K562 (cell line): ENCODE results near the gene CD52. TPM values are rescaled to one million over a fixed set of nuclear protein-coding genes. Genes with fewer than 3 reads are reported as not detected.
A peak's percentile ranks its signal among the peaks of the same experiment; 100 is the strongest.

Experiments used
- ARNT ChIP-seq, 2 experiments: fragments of 450-650 bp; IDR thresholded peaks; 2 replicates each; pipeline ENCODE4 v1.6.1; 2016; ENCODE audit warnings: mild to moderate bottlenecking in 1 of 2
- CAMTA2 ChIP-seq: fragments of 250-450 bp; sonication (Bioruptor Pico); conservative IDR thresholded peaks from 2 replicates; pipeline ENCODE4 v1.5.1; 2022
- DIDO1 ChIP-seq: fragments of 450-650 bp; IDR thresholded peaks from 2 replicates; pipeline ENCODE4 v1.6.1; 2016; ENCODE audit warnings: low read depth, missing biosample characterization, missing genetic modification characterization
- EP400 ChIP-seq: fragments of 450-650 bp; IDR thresholded peaks from 2 replicates; pipeline ENCODE4 v1.6.1; 2017; ENCODE audit warnings: antibody characterized with exemption, mild to moderate bottlenecking, moderate library complexity
- NBN ChIP-seq: fragments of 450-650 bp; IDR thresholded peaks from 2 replicates; pipeline ENCODE4 v1.6.1; 2016; ENCODE audit warnings: low read depth, mild to moderate bottlenecking
- NCOA6 ChIP-seq: fragments of 450-650 bp; IDR thresholded peaks from 2 replicates; pipeline ENCODE4 v1.6.1; 2017; ENCODE audit warnings: mild to moderate bottlenecking
- POLR2H ChIP-seq: IDR thresholded peaks from 2 replicates; pipeline ENCODE4 v1.6.1; 2016; ENCODE audit warnings: missing genetic modification characterization, low read depth, mild to moderate bottlenecking, control low read depth, missing compliant biosample characterization, moderate library complexity
- ZNF584 ChIP-seq: fragments of 200-800 bp; sonication (Bioruptor generic); IDR thresholded peaks from 2 replicates; pipeline ENCODE4 v1.6.1; 2016; ENCODE audit warnings: low read depth, mild to moderate bottlenecking, missing genetic modification characterization, missing compliant biosample characterization
- ZNF830 ChIP-seq: fragments of 250-450 bp; sonication (Bioruptor Pico); IDR thresholded peaks from 2 replicates; pipeline ENCODE4 v1.5.0; 2021; ENCODE audit warnings: mild to moderate bottlenecking
- polyA plus RNA-seq, 8 experiments: library from polyadenylated mRNA; depleted of rRNA in 4 of 8; stranded (reverse) in 5 of 8; unstranded in 3 of 8; fragments of >200 nt; fragmentation: Nextera tagmentation in 2 of 8; fragmentation: Illumina TruSeq in 1 of 8; extraction: Ambion mirVana in 2 of 8; extraction: Trizol in 1 of 8; gene quantifications; 2 replicates each; pipeline versions ENCODE4 v1.2.1 to v1.2.3, GENCODE V29; 2011 to 2014; ENCODE audit warnings: inconsistent platforms in 1 of 8, missing spikeins in 1 of 8
- total RNA-seq, 7 experiments: library from RNA; depleted of rRNA in 6 of 7; stranded (reverse); fragments of >200 nt in 6 of 7; fragmentation: Illumina TruSeq in 2 of 7; extraction: Trizol in 2 of 7; gene quantifications; 2 replicates each; pipeline versions ENCODE4 v1.2.1 to v1.2.3, GENCODE V29; 2011 to 2021; ENCODE audit warnings: low replicate concordance in 1 of 7
- TF ChIP-seq, protein P1 (sequence below), 3 experiments: fragments of 200-800 bp in 1 of 3; sonication (Bioruptor generic) in 1 of 3; sonication (generic) in 1 of 3; formaldehyde crosslinking in 1 of 3; IDR thresholded peaks; 2 replicates each; pipeline versions ENCODE4 v1.6.1 to v1.8.0; 2016 to 2022; ENCODE audit warnings: mild to moderate bottlenecking in 2 of 3, missing compliant biosample characterization in 2 of 3, missing genetic modification characterization in 2 of 3, missing genetic modification reagents in 1 of 3
- TF ChIP-seq, protein P2 (sequence below): sonication (generic); formaldehyde crosslinking; IDR thresholded peaks from 2 replicates; pipeline ENCODE4 v1.8.0; 2022; ENCODE audit warnings: mild to moderate bottlenecking, missing genetic modification reagents, borderline replicate concordance
- TF ChIP-seq, protein P3 (sequence below): fragments of 450-650 bp; IDR thresholded peaks from one replicate; pipeline ENCODE4 v1.6.1; 2018; ENCODE audit warnings: mild to moderate bottlenecking, moderate library complexity; ENCODE audit not compliant: partially characterized antibody

Gene CD52
- total and polyA plus RNA-seq, 9 of the 15 experiments (the other 6 are each of a cell fraction or from before 2014, with no cell fraction given), result 34.9 to 488 (median 173) TPM

GRCh38 chr1:26306290-26307229, 11.2 kb upstream of the CD52 start, which contains the start of gene UBXN11 (continued):
- no peak for TF ChIP-seq ARNT (IDR thresholded peaks at IDR 0.05)
- TF ChIP-seq, protein P1, sequence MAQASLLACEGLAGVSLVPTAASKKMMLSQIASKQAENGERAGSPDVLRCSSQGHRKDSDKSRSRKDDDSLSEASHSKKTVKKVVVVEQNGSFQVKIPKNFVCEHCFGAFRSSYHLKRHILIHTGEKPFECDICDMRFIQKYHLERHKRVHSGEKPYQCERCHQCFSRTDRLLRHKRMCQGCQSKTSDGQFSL (CRISPR knock-in tag; IDR thresholded peaks at IDR 0.05), result peak; percentile 26; the same call in 1 of the 2 replicates
- TF ChIP-seq, protein P1 (tag; IDR thresholded peaks at IDR 0.05), result peak in 1 of 2 experiments; percentile 96; a peak in 2 of 4 replicates
- TF ChIP-seq NCOA6, result no peak
- no peak for TF ChIP-seq ZNF584
- TF ChIP-seq, protein P2, sequence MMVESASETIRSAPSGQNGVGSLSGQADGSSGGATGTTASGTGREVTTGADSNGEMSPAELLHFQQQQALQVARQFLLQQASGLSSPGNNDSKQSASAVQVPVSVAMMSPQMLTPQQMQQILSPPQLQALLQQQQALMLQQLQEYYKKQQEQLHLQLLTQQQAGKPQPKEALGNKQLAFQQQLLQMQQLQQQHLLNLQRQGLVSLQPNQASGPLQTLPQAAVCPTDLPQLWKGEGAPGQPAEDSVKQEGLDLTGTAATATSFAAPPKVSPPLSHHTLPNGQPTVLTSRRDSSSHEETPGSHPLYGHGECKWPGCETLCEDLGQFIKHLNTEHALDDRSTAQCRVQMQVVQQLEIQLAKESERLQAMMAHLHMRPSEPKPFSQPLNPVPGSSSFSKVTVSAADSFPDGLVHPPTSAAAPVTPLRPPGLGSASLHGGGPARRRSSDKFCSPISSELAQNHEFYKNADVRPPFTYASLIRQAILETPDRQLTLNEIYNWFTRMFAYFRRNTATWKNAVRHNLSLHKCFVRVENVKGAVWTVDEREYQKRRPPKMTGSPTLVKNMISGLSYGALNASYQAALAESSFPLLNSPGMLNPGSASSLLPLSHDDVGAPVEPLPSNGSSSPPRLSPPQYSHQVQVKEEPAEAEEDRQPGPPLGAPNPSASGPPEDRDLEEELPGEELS, result no peak
- TF ChIP-seq, protein P3, sequence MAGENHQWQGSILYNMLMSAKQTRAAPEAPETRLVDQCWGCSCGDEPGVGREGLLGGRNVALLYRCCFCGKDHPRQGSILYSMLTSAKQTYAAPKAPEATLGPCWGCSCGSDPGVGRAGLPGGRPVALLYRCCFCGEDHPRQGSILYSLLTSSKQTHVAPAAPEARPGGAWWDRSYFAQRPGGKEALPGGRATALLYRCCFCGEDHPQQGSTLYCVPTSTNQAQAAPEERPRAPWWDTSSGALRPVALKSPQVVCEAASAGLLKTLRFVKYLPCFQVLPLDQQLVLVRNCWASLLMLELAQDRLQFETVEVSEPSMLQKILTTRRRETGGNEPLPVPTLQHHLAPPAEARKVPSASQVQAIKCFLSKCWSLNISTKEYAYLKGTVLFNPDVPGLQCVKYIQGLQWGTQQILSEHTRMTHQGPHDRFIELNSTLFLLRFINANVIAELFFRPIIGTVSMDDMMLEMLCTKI, result no peak
- TF ChIP-seq ZNF830 (CRISPR knock-in tag), result no peak
- peak; percentile 22; the same call in 1 of the 2 replicates for TF ChIP-seq EP400
- TF ChIP-seq DIDO1 (tag), result peak; percentile 65; the same call in 1 of the 2 replicates
- TF ChIP-seq POLR2H (tag), result no peak
- TF ChIP-seq NBN, result peak; percentile 35; the same call in 1 of the 2 replicates
- no peak for TF ChIP-seq CAMTA2 (CRISPR knock-in tag)
